Measurements from ENCODE around the gene TCERG1L. TPM values are rescaled to one million over a fixed set of nuclear protein-coding genes. Genes with fewer than 3 reads are reported as not detected.

The TCERG1L gene
- total and polyA plus RNA-seq, 9 of the 15 experiments (the other 6 are each of a cell fraction or from before 2014, with no cell fraction given) = not detected

DNA sequence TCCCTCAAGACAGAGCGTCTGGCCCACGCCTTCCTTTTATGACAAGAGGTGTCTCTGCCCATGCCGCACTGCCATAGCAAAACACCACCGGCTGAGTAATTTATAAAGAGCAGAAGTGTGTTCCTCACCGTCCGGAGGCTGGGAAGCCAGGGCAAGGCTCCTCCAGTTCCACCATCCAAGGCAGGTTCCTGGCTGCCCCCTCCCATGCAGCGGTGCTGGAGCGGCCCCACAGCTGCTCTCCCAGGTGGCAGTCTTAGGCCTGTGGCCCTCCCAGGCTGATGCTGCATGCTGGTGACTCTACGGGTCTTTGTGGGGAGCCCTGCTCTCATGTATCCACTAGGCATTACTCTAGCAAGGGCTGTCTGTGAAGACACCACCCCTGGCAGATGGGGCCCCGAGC is 113.1 kb downstream of the TCERG1L start:
- intact Hi-C loops (cut with micrococcal nuclease) = no loop called here
- no peaks in the 10 kb centered on the region for H4K20me1 ChIP-seq (replicated peaks; ENCODE audit: control insufficient read depth, insufficient read depth, low read length)
- no peak for FAIRE-seq
- in situ Hi-C loops (cut with MboI) = no loop called here
- H3K4me3 ChIP-seq = no peak overlapping the region
- peaks cover 0 to 8% of the 10 kb centered on the region in 2 experiments; a peak in 1 of 5 replicates for H3K27me3 ChIP-seq (ENCODE audit: control insufficient read depth in 2 of 2, insufficient read depth in 2 of 2, low read length in 2 of 2)
- H3K9me1 ChIP-seq (ENCODE audit: control insufficient read depth, insufficient read depth, low read length) = no peaks in the 10 kb centered on the region
- H3K27ac ChIP-seq (ENCODE audit: extremely low read depth, low read depth, low read length) = no peak overlapping the region
- no peak overlapping the region for H3K4me2 ChIP-seq (ENCODE audit: insufficient read depth, low read length)
- no TSS peak for BruUV-seq (replicated peaks)
- H3K4me1 ChIP-seq (replicated peaks in 1 of 2; ENCODE audit: control insufficient read depth in 2 of 2, insufficient read depth in 2 of 2, low read length in 2 of 2) = no peaks in the 10 kb centered on the region
- no peaks in the 10 kb centered on the region for H3K36me3 ChIP-seq (ENCODE audit: control insufficient read depth, insufficient read depth, low read length)
- no peak for DNase-seq (ENCODE audit: extremely low read depth in 1 of 4, low spot score in 3 of 4)
- POLR2A ChIA-PET = interaction anchor here (0.6 kb wide), 1 partner anchor 573 kb away, joined by 3 read pairs; no protein-coding TSS in a partner anchor
- no peaks in the 10 kb centered on the region for H3K9me3 ChIP-seq (replicated peaks; ENCODE audit: control insufficient read depth, insufficient read depth, low read depth, low read length)
- CTCF ChIA-PET (ENCODE audit: low intra/inter-chr PET ratio) = no interaction called here
- WGBS (ENCODE audit: insufficient coverage, low coverage, missing lambda C conversion rate) = 0% methylated on average over 6 of the region's 10 CpGs
- no peak overlapping the region for H2AFZ ChIP-seq (ENCODE audit: low read depth, low read length)
- H3K9ac ChIP-seq (ENCODE audit: insufficient read depth in 1 of 2, low read depth in 2 of 2, low read length in 2 of 2) = no peak overlapping the region
- no peak for ATAC-seq
- no peaks in the 10 kb centered on the region for H3K79me2 ChIP-seq (ENCODE audit: control insufficient read depth, insufficient read depth, low read length)
- TF ChIP-seq NR0B1 (IDR thresholded peaks at IDR 0.05; ENCODE audit: partially characterized antibody) (no peak), KDM5B (IDR thresholded peaks at IDR 0.05; ENCODE audit: insufficient replicate concordance, low read depth, low read length) (no peak), NFATC3 (IDR thresholded peaks at IDR 0.05) (no peak), ZNF778 (CRISPR knock-in tag; IDR thresholded peaks at IDR 0.05) (no peak), SPI1 (IDR thresholded peaks at IDR 0.05; ENCODE audit: borderline replicate concordance, low read depth, low read length) (no peak), ZNF24 (IDR thresholded peaks at IDR 0.05) (no peak), ZNF133 (CRISPR knock-in tag; IDR thresholded peaks at IDR 0.05) (no peak), EZH2 (IDR thresholded peaks at IDR 0.05; ENCODE audit: borderline replicate concordance, low read depth, low read length) (no peak), ZNF699 (CRISPR knock-in tag; IDR thresholded peaks at IDR 0.05; ENCODE audit: insufficient replicate concordance) (no peak), U2AF1 (optimal IDR thresholded peaks at IDR 0.05; ENCODE audit: low read depth, low read length) (no peak), ZBED1 (IDR thresholded peaks at IDR 0.05) (no peak)
- TF ChIP-seq, protein P1, sequence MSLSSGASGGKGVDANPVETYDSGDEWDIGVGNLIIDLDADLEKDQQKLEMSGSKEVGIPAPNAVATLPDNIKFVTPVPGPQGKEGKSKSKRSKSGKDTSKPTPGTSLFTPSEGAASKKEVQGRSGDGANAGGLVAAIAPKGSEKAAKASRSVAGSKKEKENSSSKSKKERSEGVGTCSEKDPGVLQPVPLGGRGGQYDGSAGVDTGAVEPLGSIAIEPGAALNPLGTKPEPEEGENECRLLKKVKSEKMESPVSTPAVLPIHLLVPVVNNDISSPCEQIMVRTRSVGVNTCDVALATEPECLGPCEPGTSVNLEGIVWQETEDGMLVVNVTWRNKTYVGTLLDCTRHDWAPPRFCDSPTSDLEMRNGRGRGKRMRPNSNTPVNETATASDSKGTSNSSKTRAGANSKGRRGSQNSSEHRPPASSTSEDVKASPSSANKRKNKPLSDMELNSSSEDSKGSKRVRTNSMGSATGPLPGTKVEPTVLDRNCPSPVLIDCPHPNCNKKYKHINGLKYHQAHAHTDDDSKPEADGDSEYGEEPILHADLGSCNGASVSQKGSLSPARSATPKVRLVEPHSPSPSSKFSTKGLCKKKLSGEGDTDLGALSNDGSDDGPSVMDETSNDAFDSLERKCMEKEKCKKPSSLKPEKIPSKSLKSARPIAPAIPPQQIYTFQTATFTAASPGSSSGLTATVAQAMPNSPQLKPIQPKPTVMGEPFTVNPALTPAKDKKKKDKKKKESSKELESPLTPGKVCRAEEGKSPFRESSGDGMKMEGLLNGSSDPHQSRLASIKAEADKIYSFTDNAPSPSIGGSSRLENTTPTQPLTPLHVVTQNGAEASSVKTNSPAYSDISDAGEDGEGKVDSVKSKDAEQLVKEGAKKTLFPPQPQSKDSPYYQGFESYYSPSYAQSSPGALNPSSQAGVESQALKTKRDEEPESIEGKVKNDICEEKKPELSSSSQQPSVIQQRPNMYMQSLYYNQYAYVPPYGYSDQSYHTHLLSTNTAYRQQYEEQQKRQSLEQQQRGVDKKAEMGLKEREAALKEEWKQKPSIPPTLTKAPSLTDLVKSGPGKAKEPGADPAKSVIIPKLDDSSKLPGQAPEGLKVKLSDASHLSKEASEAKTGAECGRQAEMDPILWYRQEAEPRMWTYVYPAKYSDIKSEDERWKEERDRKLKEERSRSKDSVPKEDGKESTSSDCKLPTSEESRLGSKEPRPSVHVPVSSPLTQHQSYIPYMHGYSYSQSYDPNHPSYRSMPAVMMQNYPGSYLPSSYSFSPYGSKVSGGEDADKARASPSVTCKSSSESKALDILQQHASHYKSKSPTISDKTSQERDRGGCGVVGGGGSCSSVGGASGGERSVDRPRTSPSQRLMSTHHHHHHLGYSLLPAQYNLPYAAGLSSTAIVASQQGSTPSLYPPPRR (CRISPR knock-in tag; IDR thresholded peaks at IDR 0.05; ENCODE audit: borderline replicate concordance) = no peak
- TF ChIP-seq, protein P2, sequence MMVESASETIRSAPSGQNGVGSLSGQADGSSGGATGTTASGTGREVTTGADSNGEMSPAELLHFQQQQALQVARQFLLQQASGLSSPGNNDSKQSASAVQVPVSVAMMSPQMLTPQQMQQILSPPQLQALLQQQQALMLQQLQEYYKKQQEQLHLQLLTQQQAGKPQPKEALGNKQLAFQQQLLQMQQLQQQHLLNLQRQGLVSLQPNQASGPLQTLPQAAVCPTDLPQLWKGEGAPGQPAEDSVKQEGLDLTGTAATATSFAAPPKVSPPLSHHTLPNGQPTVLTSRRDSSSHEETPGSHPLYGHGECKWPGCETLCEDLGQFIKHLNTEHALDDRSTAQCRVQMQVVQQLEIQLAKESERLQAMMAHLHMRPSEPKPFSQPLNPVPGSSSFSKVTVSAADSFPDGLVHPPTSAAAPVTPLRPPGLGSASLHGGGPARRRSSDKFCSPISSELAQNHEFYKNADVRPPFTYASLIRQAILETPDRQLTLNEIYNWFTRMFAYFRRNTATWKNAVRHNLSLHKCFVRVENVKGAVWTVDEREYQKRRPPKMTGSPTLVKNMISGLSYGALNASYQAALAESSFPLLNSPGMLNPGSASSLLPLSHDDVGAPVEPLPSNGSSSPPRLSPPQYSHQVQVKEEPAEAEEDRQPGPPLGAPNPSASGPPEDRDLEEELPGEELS (CRISPR knock-in tag; IDR thresholded peaks at IDR 0.05; ENCODE audit: borderline replicate concordance) = no peak
- TF ChIP-seq, protein P3, sequence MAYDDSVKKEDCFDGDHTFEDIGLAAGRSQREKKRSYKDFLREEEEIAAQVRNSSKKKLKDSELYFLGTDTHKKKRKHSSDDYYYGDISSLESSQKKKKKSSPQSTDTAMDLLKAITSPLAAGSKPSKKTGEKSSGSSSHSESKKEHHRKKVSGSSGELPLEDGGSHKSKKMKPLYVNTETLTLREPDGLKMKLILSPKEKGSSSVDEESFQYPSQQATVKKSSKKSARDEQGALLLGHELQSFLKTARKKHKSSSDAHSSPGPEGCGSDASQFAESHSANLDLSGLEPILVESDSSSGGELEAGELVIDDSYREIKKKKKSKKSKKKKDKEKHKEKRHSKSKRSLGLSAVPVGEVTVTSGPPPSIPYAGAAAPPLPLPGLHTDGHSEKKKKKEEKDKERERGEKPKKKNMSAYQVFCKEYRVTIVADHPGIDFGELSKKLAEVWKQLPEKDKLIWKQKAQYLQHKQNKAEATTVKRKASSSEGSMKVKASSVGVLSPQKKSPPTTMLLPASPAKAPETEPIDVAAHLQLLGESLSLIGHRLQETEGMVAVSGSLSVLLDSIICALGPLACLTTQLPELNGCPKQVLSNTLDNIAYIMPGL (CRISPR knock-in tag; IDR thresholded peaks at IDR 0.05) = no peak
